ENCODE data around the gene JPH2.

JPH2 gene

DNA sequence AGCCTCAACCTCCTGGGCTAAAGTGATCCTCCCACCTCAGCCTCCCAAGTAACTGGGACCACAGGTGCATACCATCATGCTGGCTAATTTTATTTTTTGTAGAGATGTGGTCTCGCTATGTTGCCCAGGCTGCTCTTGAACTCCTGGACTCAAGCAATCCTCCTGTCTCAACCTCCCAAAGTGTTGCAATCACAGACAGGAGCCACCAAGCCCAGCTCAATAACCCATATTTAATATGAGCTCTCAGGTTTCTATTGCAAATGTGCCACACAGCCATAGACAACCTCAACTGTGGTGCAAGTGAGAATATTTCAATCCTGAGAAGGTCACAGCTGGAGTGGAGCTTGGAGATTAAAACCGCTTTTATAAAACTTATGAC is 14.4 kb downstream of the JPH2 start:
- DNase-seq: no peak
- intact Hi-C loops (cut with DNase I): no loop called here

DNA sequence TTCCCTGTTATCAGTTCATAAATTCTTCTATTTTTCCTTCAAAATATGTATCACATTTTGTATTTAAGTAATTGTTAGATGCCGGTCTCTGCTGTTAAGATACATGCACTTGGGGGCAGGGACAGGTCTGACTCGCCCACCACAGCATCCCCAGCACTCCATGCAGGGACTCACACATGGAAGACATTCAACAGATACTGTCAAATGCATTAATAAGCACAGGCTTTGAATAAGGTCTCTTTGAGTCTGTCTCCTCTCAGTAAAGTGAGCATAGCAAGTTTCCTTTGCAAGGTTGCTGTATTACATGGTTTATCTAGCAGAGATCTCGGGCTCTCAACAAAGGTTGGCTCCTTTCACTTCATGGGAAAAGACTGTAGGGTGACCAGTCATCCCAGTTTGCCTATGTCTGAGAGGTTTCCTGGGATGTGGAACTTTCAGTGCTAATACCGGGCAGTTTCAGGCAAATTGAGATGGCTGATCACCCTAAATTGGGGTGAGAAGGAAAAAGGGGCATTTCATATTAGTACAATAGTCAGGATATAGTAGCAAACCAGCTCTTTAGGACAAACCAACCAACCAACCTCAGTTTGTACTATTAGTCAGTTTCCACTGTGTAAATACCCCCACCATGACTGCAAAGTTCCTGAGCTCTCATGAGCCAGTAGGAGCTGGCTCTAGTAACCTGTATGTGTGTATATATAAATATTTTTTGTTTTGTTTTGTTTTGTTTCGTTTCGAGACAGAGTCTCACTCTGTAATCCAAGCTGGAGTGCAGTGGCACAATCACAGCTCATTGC is 15.0 kb downstream of the JPH2 start:
- DNase-seq: no peak
- intact Hi-C loops (cut with DNase I): no loop called here

DNA sequence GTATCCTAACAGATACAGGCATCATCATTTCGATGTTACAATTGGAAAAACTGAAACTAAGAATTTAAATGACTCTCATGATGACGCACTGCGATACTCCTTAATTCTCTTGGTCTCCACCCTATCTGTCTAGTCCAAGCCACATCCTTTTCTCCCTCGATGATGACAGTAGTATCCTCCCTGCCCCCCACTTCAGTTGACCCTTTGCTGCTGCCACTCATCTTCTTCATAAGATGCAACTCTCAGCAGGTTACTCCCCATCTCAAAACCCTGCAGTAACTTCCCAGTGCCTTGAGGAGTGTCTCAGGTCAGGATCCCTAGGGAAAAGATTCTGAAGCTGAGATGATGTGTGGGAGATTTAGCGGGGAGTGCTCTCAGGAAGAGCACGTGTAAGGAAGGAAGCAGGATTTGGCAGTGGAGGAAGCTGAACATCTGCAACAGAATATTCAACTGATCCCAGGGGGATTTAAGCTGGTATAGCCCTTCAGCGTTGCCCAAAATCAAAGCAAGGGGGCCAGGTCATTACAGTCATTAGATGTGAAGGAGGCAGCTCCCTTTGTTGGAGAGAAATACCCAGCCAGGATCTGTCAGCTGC is 16.1 kb downstream of the JPH2 start:
- peak in 1 of 42 donors; percentile 12 for DNase-seq
- intact Hi-C loops (cut with DNase I): no loop called here

DNA sequence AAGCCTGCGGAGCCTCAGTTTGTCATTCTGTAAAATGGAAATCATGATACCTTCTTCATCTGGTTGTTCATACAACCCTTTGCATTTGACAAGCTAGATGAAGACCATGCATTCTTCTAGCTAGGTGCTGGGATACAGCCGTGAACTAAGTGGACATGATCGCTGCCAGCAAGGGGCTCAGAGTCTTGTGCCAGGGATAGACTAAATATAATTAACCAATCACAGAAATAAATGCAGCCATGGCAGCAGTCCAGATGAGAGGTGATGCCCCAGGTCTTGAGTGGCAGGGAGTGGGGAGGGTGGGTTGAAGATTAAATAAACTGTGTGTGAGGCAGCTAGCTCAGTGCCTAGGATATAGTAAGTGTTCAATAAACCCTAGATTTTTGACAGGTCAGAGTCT is 19.3 kb downstream of the JPH2 start:
- intact Hi-C loops (cut with DNase I): no loop called here
- no peak for DNase-seq

GRCh38 chr20:44166477-44166876 is 20.5 kb downstream of the JPH2 start:
- no peak for DNase-seq
- intact Hi-C loops (cut with DNase I): no loop called here

- intact Hi-C loops (cut with DNase I): no loop called here
- no peak for DNase-seq
Observed at GRCh38 chr20:44166008-44166407, 21.0 kb downstream of the JPH2 start.

- intact Hi-C loops (cut with DNase I): no loop called here
Observed at GRCh38 chr20:44160133-44160532, 26.9 kb downstream of the JPH2 start.

DNA sequence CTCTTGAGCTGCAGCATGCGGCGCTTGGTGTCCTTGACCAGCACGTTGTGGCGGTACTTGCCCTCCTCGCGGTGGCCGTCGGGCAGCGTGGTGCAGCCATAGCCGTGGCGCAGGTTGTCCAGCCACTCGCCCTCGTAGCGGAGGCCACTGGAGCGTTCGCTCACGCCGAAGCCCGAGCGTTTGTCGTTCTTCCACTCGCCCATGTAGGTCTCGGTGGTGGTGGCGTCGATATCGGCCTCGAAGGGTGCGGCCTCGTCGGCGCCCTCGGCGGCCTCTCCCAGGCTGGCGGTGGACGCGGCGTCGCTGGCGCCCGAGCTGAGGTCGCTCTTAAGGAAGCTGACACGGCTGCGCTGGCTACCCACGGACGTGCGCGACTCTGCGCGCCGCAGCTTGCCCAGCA is 27.3 kb downstream of the JPH2 start:
- DNase-seq: no peak

More at GRCh38 chr20:44160133-44160532, 26.9 kb downstream of the JPH2 start:
- no peak for DNase-seq

DNA sequence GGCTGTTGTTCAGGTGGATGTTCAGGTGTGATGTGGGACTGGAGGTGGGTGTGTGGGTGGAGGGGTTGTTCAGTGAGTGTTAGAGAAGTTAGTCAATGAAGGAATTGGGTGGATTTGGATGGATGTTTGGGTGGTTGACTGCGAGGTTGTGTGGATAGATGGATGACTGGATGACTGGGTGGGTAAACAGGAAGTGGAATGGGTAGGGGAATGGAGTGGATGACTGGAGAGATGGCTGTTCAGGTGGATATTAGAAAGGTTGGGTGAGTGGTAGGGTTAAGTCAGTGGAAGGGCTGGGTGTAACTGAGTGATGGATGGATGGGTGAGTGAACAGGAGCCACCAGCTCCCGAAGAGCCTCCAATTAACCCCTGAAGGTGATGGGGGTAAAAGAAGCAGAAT is 27.9 kb downstream of the JPH2 start:
- intact Hi-C loops (cut with DNase I): no loop called here
- no peak for DNase-seq

More for the DNA sequence above, 27.3 kb downstream of the JPH2 start:
- intact Hi-C loops (cut with DNase I): no loop called here

DNA sequence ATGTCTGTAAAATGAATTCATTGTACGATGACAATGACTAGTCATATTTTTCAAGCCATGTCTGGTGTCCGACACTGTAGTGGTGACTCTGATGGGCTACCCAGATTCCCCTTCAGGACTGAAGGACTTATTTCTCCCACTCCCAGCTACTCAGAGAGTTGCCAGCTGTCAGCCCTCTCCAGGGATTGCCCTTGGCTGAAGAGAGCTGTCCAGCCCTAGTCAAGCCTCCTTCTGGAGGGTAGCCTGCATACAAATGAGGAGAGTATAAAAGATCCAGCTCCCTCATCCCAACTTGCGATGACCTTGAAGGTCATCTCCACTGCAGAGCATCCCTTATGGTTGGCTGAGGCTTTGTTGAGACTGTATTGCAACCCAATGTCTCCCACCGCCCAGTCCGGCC is 29.9 kb downstream of the JPH2 start:
- no peak for DNase-seq
- intact Hi-C loops (cut with DNase I): no loop called here

DNA sequence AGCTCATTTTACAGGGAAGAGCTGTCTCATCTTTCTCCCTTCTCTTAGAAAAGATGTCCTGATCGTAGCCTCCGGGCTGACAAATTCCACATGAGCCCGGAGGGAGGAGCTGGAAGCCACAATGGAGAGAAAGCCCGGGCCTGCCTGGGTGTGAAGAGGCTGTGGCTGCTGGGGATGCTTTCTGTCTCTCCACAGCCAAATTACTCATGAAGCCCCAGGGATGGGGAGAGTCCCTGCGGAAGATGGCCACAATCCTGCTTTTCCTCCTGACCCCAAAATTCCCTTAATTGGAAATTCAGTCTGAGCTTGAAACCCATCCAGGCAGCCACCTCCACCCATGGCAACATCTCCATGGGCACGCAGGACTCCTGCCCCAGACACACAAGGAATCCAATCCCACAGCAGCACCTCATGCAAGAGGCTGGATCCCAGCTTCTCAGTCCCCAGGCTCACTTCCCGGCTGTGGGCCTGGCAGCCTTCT is 32.4 kb downstream of the JPH2 start:
- DNase-seq: no peak
- intact Hi-C loops (cut with DNase I): no loop called here

DNA sequence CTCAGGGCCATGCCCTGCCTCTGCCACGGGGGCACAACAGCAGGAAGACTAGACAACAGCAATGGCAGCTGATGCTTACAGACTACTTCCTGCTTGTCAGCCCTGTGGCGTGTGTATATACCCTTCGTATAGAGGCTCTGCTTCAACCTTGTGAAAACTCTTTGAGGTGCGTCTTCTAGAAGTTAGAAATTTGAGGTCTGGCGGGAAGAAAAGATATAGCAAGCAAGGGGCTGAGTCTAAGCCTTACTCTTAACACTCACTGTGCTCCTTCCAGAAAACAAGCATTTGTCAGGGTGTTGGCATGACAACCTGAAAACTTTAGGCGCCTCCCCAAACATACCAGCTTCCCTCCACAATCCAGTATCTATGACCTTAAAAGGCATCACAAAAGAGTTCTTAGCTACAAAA is 33.3 kb downstream of the JPH2 start:
- DNase-seq: no peak
- intact Hi-C loops (cut with DNase I): no loop called here

- DNase-seq: no peak
- intact Hi-C loops (cut with DNase I): no loop called here
Observed at GRCh38 chr20:44151621-44152416, 35.2 kb downstream of the JPH2 start.

DNA sequence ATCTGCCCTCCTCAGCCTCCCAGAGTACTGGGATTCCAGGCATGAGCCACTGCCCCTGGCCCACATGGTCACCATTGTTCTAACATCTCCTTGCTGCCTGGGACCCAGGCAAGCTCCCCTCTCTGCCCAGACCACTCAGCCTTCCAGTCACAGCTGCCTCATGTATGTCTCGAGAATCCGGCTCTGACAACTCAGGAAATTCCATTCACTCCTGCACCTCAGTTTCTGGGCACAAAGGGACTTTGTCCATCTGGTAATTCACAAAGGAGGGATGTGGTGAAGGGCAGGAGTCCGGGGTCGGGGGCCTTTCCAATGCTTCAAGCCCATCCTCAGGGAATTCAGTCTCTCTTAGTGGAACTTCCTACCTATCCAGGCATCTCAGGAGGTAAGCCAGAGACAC is 40.7 kb downstream of the JPH2 start:
- intact Hi-C loops (cut with DNase I): no loop called here
- no peak for DNase-seq

DNA sequence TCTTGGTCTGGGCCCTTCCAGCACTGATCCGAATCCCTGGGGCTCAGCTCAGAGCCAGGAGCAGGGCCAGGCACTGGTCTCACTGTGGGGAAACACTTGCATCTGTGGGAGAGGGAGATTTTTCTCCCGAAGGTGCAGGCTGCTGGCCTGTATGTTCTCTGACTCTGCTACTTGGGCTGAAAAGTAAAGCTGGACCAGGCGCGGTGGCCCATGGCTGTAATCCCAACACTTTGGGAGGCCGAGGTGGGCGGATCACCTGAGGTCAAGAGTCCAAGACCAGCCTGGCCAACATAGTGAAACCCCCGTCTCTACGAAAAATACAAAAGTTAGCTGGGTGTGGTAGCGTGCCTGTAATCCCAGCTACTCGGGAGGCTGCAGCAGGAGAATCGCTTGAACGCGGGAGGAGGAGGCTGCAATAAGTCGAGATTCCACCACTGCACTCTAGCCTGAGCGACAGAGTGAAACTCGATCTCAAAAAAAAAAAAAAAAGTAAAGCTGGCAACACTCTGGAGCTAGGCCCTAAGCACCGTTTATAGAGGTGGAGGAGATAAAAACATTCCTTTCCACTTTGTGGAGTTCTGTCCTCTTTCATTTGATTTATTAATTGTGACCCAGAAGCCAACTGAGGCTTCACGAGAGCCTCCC is 41.7 kb downstream of the JPH2 start:
- no peak for DNase-seq
- intact Hi-C loops (cut with DNase I): no loop called here

GRCh38 chr20:44143936-44144335 is 43.1 kb downstream of the JPH2 start:
- no peak for DNase-seq
- intact Hi-C loops (cut with DNase I): no loop called here

GRCh38 chr20:44142413-44142812 is 44.6 kb downstream of the JPH2 start:
- DNase-seq: no peak
- intact Hi-C loops (cut with DNase I): no loop called here

- intact Hi-C loops (cut with DNase I): no loop called here
Observed at GRCh38 chr20:44141873-44142272, 45.1 kb downstream of the JPH2 start.

DNA sequence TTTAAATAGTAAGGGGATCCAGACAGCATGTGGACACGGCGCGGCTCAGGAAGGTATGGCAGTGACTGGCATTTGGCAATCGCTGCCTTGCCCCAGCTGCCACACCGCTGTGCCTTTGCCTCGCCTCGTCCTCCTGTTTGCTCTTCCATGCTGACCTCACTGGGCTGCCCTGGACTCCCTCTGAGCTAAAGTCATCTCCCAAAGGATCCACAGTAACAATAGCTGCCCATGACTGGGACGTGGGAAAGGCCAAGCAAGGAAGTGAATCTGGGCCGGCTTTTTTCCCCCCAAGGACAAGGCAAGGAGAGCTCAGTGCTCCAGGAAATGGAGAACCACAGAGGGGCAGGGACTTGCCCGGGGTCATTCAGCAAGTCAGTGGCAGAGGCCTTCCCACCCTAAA is 48.1 kb downstream of the JPH2 start:
- intact Hi-C loops (cut with DNase I): no loop called here

More at GRCh38 chr20:44141873-44142272, 45.1 kb downstream of the JPH2 start:
- DNase-seq: no peak

More for the DNA sequence above, 48.1 kb downstream of the JPH2 start:
- DNase-seq: no peak
